ENCODE results near the gene RAP1GAP. TPM values are rescaled to one million over a fixed set of nuclear protein-coding genes. Genes with fewer than 3 reads are reported as not detected.

The RAP1GAP gene
- total and polyA plus RNA-seq, 2 donors from 2014 or later: 39.2 to 200 TPM

- no peak for DNase-seq
- Histone ChIP-seq H3K4me3 (ENCODE audit: low read length in 3 of 3) (no peak overlapping the region), H3K9ac (ENCODE audit: low read length in 3 of 3) (no peak overlapping the region), H3K9me3 (ENCODE audit: control insufficient read depth in 2 of 3, insufficient read depth in 1 of 3, low read length in 3 of 3) (no peaks in the 10 kb centered on the region), H3K27me3 (ENCODE audit: control insufficient read depth, insufficient read depth, low read length) (no peaks in the 10 kb centered on the region), H3K27ac (ENCODE audit: low read depth in 2 of 2, low read length in 2 of 2) (no peak overlapping the region), H3K36me3 (ENCODE audit: control insufficient read depth in 2 of 3, insufficient read depth in 3 of 3, low read length in 3 of 3) (peaks cover 10 to 17% (median 12%) of the 10 kb centered on the region in 3 donors), H3K4me1 (ENCODE audit: control insufficient read depth in 2 of 3, insufficient read depth in 2 of 3, low read depth in 1 of 3, low read length in 3 of 3) (no peaks in the 10 kb centered on the region)
- no peak for FAIRE-seq
- TF ChIP-seq CTCF (IDR thresholded peaks at IDR 0.05; ENCODE audit: borderline replicate concordance, extremely low read depth, insufficient read depth): no peak
- intact Hi-C loops (cut with DNase I): no loop called here
Observed at GRCh38 chr1:21704145-21704544, 35.0 kb upstream of the RAP1GAP start.

GRCh38 chr1:21703318-21703963, 34.3 kb upstream of the RAP1GAP start:
- peaks cover 10 to 17% (median 12%) of the 10 kb centered on the region in 3 donors for H3K36me3 ChIP-seq (ENCODE audit: control insufficient read depth in 2 of 3, insufficient read depth in 3 of 3, low read length in 3 of 3)
- no peak for FAIRE-seq

GRCh38 chr1:21702780-21703179, 33.6 kb upstream of the RAP1GAP start:
- H3K4me3 ChIP-seq (ENCODE audit: low read length in 3 of 3): no peak overlapping the region
- no peak for TF ChIP-seq CTCF (IDR thresholded peaks at IDR 0.05; ENCODE audit: borderline replicate concordance, extremely low read depth, insufficient read depth)
- no peaks in the 10 kb centered on the region for H3K4me1 ChIP-seq (ENCODE audit: control insufficient read depth in 2 of 3, insufficient read depth in 2 of 3, low read depth in 1 of 3, low read length in 3 of 3)
- H3K36me3 ChIP-seq (ENCODE audit: control insufficient read depth in 2 of 3, insufficient read depth in 3 of 3, low read length in 3 of 3): peaks cover 8 to 15% (median 11%) of the 10 kb centered on the region in 3 donors
- intact Hi-C loops (cut with DNase I): no loop called here
- no peak for DNase-seq
- no peak for FAIRE-seq
- no peak overlapping the region for H3K27ac ChIP-seq (ENCODE audit: low read depth in 2 of 2, low read length in 2 of 2)
- H3K9ac ChIP-seq (ENCODE audit: low read length in 3 of 3): no peak overlapping the region
- H3K9me3 ChIP-seq (ENCODE audit: control insufficient read depth in 2 of 3, insufficient read depth in 1 of 3, low read length in 3 of 3): no peaks in the 10 kb centered on the region
- no peaks in the 10 kb centered on the region for H3K27me3 ChIP-seq (ENCODE audit: control insufficient read depth, insufficient read depth, low read length)

More at GRCh38 chr1:21703318-21703963, 34.3 kb upstream of the RAP1GAP start:
- TF ChIP-seq CTCF (IDR thresholded peaks at IDR 0.05; ENCODE audit: borderline replicate concordance, extremely low read depth, insufficient read depth): peak; percentile 36
- Histone ChIP-seq H3K4me3 (ENCODE audit: low read length in 3 of 3) (no peak overlapping the region), H3K27ac (ENCODE audit: low read depth in 2 of 2, low read length in 2 of 2) (no peak overlapping the region), H3K9me3 (ENCODE audit: control insufficient read depth in 2 of 3, insufficient read depth in 1 of 3, low read length in 3 of 3) (no peaks in the 10 kb centered on the region), H3K4me1 (ENCODE audit: control insufficient read depth in 2 of 3, insufficient read depth in 2 of 3, low read depth in 1 of 3, low read length in 3 of 3) (no peaks in the 10 kb centered on the region), H3K27me3 (ENCODE audit: control insufficient read depth, insufficient read depth, low read length) (no peaks in the 10 kb centered on the region), H3K9ac (ENCODE audit: low read length in 3 of 3) (no peak overlapping the region)
- DNase-seq: peak in 2 of 5 donors; percentile 21 to 49
- intact Hi-C loops (cut with DNase I): no loop called here
